CD4-positive, CD25-positive, alpha-beta regulatory T cell (primary cell): Measurements from ENCODE around the gene PMM1. TPM values are rescaled to one million over a fixed set of nuclear protein-coding genes. Genes with fewer than 3 reads are reported as not detected.

Experiments
- polyA plus RNA-seq, 4 donors: library from polyadenylated mRNA; unstranded; fragments of 300-500 nt; fragmentation: Illumina TruSeq; gene quantifications; one replicate each; pipeline ENCODE4 v1.2.3, GENCODE V29; 2021
- total RNA-seq: library from RNA; stranded (reverse); gene quantifications from one replicate; pipeline ENCODE4 v1.2.3, GENCODE V29; 2022

PMM1 gene
- total and polyA plus RNA-seq, 5 donors from 2014 or later, result 37.4 to 56.0 (median 48.2) TPM

Other genes with a start within 250 kb of the PMM1 start
- gene TEF, start 207.9 kb downstream of the PMM1 start, total RNA-seq, result 9.4 TPM
- gene TEF, start 207.9 kb downstream of the PMM1 start, polyA plus RNA-seq, result 1 to 10 TPM; 4.6 to 5.6 (median 5.1) TPM
- gene TOB2, start 143.0 kb downstream of the PMM1 start, total RNA-seq, result 32.0 TPM
- gene TOB2, start 143.0 kb downstream of the PMM1 start, polyA plus RNA-seq, result 10 to 100 TPM; 16.3 to 18.0 (median 17.6) TPM
- gene PHF5A, start 121.1 kb downstream of the PMM1 start, total RNA-seq, result 40.7 TPM
- gene PHF5A, start 121.1 kb downstream of the PMM1 start, polyA plus RNA-seq, result 10 to 100 TPM; 22.6 to 33.5 (median 25.7) TPM
- 87.5 TPM for gene ACO2, start 120.7 kb downstream of the PMM1 start, total RNA-seq
- gene ACO2, start 120.7 kb downstream of the PMM1 start, polyA plus RNA-seq, result 10 to 100 TPM; 64.3 to 76.4 (median 67.0) TPM
- 15.2 TPM for gene POLR3H, start 45.4 kb downstream of the PMM1 start, total RNA-seq
- 10 to 100 TPM; 12.1 to 21.3 (median 16.9) TPM for gene POLR3H, start 45.4 kb downstream of the PMM1 start, polyA plus RNA-seq
- gene CSDC2, start 28.8 kb downstream of the PMM1 start, total RNA-seq, result not detected
- not detected for gene CSDC2, start 28.8 kb downstream of the PMM1 start, polyA plus RNA-seq
- 30.5 TPM for gene DESI1, start 31.2 kb upstream of the PMM1 start, total RNA-seq
- gene DESI1, start 31.2 kb upstream of the PMM1 start, polyA plus RNA-seq, result 10 to 100 TPM in 3 of 4 donors, 1 to 10 TPM in 1; 8.6 to 22.8 (median 15.5) TPM
- gene XRCC6, start 31.5 kb upstream of the PMM1 start, total RNA-seq, result 167 TPM
- 100 to 1,000 TPM; 413 to 484 (median 460) TPM for gene XRCC6, start 31.5 kb upstream of the PMM1 start, polyA plus RNA-seq
- 159 TPM for gene SNU13, start 99.0 kb upstream of the PMM1 start, total RNA-seq
- gene SNU13, start 99.0 kb upstream of the PMM1 start, polyA plus RNA-seq, result 100 to 1,000 TPM; 303 to 341 (median 316) TPM
- gene MEI1, start 109.7 kb upstream of the PMM1 start, total RNA-seq, result 106 TPM
- 100 to 1,000 TPM; 175 to 288 (median 253) TPM for gene MEI1, start 109.7 kb upstream of the PMM1 start, polyA plus RNA-seq
- 21.1 TPM for gene CCDC134, start 210.8 kb upstream of the PMM1 start, total RNA-seq
- gene CCDC134, start 210.8 kb upstream of the PMM1 start, polyA plus RNA-seq, result 1 to 10 TPM; 3.6 to 7.7 (median 5.3) TPM
- gene SREBF2, start 243.3 kb upstream of the PMM1 start, total RNA-seq, result 98.6 TPM
- gene SREBF2, start 243.3 kb upstream of the PMM1 start, polyA plus RNA-seq, result 10 to 100 TPM; 12.8 to 14.7 (median 13.5) TPM